ENCODE measurements around the gene SVEP1.
"Not testable (repeated sequence)": the region's sequence is repeated elsewhere in the genome, so short reads cannot be mapped to it uniquely, and the experiment has no call there.

Gene SVEP1

GRCh38 chr9:110440796-110441195 is 138.7 kb downstream of the SVEP1 start:
- no peak for DNase-seq

- DNase-seq: no peak
These were observed 139.4 kb downstream of the SVEP1 start for GRCh38 chr9:110440172-110440571.

- peak; percentile 62 for DNase-seq
These were observed 147.3 kb downstream of the SVEP1 start for GRCh38 chr9:110432253-110432652.

GRCh38 chr9:110429453-110429852 is 150.1 kb downstream of the SVEP1 start:
- peak; percentile 13 for DNase-seq

GRCh38 chr9:110427497-110428104 is 151.9 kb downstream of the SVEP1 start:
- DNase-seq: peak; percentile 50

GRCh38 chr9:110426052-110426709 is 153.4 kb downstream of the SVEP1 start:
- peak; percentile 16 for DNase-seq

GRCh38 chr9:110414471-110414870 is 165.1 kb downstream of the SVEP1 start:
- no peak for DNase-seq

- no peak for DNase-seq
These were observed 168.6 kb downstream of the SVEP1 start for GRCh38 chr9:110410961-110411360.

- no peak for DNase-seq
These were observed 170.9 kb downstream of the SVEP1 start for GRCh38 chr9:110408598-110408997.

GRCh38 chr9:110405858-110406443 is 173.6 kb downstream of the SVEP1 start:
- no peak for DNase-seq

- no peak for DNase-seq
These were observed 175.1 kb downstream of the SVEP1 start for GRCh38 chr9:110404473-110404872.

- DNase-seq: no peak
These were observed 179.6 kb downstream of the SVEP1 start for GRCh38 chr9:110399983-110400382.

- not testable (repeated sequence) for DNase-seq
These were observed 180.5 kb downstream of the SVEP1 start for GRCh38 chr9:110398992-110399391.

- no peak for DNase-seq
These were observed 187.6 kb downstream of the SVEP1 start for GRCh38 chr9:110391826-110392485.

GRCh38 chr9:110389148-110389750 is 190.3 kb downstream of the SVEP1 start:
- no peak for DNase-seq

GRCh38 chr9:110383491-110383890 is 196.1 kb downstream of the SVEP1 start:
- no peak for DNase-seq

- no peak for DNase-seq
These were observed 196.8 kb downstream of the SVEP1 start for GRCh38 chr9:110382731-110383130.

GRCh38 chr9:110371411-110372007 is 208.0 kb downstream of the SVEP1 start:
- DNase-seq: peak; percentile 95

GRCh38 chr9:110370315-110370714 is 209.2 kb downstream of the SVEP1 start:
- DNase-seq: peak; percentile 59

GRCh38 chr9:110364451-110364850 is 215.1 kb downstream of the SVEP1 start:
- no peak for DNase-seq

- DNase-seq: not testable (repeated sequence)
These were observed 220.5 kb downstream of the SVEP1 start for GRCh38 chr9:110358992-110359391.

GRCh38 chr9:110357505-110357904 is 222.0 kb downstream of the SVEP1 start:
- DNase-seq: no peak
